Right forelimb (tissue), 1 donor: Measurements from ENCODE around the gene KRTAP9-6.
"Not testable (repeated sequence)": the region's sequence is repeated elsewhere in the genome, so short reads cannot be mapped to it uniquely, and the experiment has no call there.

Source experiments
- DNase-seq: peaks from one replicate; pipeline ENCODE4 v3.0.0-alpha.2; 2018

Gene KRTAP9-6

GRCh38 chr17:41271858-41272257 is 6.7 kb downstream of the KRTAP9-6 start:
- no peak for DNase-seq

GRCh38 chr17:41275648-41276190 is 10.5 kb downstream of the KRTAP9-6 start, which contains the start of gene KRTAP9-7:
TSS of gene KRTAP9-7 (plus strand) at chr17:41275698. CDS start at chr17:41275698, 0 bp downstream.
- not testable (repeated sequence) for DNase-seq

DNA sequence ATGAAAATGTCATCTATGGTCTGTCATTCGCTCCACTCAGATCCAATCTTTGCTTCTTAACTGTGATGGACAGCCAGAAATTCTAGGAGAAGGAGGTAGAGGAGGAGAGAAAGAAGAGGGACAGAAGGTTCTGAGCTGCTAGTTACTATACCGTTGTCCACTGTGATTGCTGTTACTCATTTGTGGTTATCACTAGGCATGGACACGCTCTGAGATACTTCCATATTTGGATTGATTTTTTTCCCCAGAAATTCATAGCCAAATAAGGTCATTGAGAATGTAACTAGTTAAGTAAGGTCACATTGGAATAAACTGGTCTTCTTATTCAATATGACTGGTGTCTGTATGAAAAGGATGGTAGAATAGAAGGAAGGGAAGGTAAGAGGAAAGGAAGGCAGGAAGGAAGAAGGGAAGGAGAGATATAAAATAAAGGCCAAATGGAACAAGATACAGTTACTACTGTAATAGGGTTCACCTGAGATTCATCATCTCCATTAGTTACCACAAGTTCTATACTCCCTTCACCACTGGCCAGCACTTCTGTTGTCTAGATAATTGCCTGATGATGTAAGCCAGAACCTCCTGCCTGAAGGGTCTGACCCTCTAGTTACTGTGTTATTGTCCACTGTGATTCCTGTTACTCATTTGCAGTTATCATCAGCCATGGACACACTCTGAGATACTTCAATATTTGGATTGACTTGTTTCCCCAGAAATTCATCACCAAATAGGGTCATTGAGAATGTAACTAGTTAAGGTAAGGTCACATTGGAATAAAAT is 13.2 kb downstream of the KRTAP9-6 start:
- no peak for DNase-seq

- DNase-seq: no peak
Measured at GRCh38 chr17:41284043-41284442, 18.9 kb downstream of the KRTAP9-6 start.

DNA sequence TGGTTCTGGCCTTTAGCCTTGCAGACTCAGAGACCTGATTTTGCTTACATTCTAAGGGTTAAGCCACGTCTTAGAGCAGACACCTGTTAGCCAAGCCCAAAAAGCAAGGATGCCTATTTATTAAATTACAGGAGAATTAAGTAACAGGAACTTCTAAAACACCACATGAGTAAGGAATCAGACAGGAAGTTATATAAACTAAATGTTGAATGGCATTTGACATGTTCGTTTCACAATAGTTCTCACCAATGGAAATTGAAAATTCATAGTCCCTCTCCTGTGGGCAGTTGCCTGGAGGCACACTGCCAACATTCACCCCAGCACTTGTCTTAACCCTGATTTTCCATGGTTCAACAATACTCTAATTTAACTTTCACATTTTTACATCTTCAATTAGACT is 19.4 kb downstream of the KRTAP9-6 start:
- DNase-seq: no peak

GRCh38 chr17:41287050-41287449 is 21.9 kb downstream of the KRTAP9-6 start:
- no peak for DNase-seq

DNA sequence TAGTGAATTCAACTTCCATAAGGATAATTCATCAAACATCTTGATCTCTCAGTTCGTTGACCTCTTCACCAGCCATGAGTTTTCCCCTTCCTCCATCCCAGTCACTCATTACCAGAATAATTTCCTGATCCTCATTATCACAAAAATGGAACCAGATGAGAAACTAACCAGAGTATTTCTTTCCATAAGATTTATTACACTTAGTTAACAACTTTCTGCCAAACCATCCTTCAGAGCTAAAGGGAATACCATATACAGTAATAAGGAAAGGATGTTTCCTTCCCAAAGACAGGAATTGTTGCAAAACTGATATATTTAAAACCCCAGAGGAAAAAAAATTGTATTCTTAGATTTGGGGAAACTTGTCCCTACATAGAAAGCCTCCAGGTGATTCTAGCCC is 28.8 kb downstream of the KRTAP9-6 start:
- no peak for DNase-seq

- DNase-seq: no peak
Measured at GRCh38 chr17:41296846-41297245, 31.7 kb downstream of the KRTAP9-6 start.

GRCh38 chr17:41298458-41299135 is 33.4 kb downstream of the KRTAP9-6 start:
- no peak for DNase-seq

DNA sequence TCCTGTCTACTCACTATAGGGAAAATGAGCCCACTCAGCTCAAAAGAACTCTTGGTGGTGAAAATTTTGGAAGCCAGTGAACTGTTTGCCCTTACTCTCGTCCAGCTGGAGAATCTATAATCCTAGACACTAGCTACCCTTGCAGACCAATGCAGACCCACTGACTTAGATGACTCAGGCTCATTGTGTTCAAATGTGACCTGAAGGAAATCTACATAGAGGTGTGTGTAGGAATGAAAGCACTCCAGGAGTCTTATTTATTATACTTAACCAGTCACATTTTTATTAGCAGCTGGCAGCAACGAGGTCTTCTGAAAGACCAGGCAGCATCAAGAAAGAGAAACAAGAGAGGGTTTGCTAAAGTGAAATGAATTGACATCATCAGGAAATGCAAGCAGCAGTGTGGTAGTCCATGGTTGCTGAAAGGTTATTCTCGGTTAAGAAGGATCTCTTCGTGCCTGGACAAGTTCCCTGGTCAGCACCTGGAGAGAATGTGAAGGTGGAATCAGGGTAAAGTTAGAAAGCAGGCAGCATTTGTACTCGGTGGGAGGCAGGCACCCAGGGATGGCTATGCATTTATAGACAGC is 36.1 kb downstream of the KRTAP9-6 start:
- no peak for DNase-seq

DNA sequence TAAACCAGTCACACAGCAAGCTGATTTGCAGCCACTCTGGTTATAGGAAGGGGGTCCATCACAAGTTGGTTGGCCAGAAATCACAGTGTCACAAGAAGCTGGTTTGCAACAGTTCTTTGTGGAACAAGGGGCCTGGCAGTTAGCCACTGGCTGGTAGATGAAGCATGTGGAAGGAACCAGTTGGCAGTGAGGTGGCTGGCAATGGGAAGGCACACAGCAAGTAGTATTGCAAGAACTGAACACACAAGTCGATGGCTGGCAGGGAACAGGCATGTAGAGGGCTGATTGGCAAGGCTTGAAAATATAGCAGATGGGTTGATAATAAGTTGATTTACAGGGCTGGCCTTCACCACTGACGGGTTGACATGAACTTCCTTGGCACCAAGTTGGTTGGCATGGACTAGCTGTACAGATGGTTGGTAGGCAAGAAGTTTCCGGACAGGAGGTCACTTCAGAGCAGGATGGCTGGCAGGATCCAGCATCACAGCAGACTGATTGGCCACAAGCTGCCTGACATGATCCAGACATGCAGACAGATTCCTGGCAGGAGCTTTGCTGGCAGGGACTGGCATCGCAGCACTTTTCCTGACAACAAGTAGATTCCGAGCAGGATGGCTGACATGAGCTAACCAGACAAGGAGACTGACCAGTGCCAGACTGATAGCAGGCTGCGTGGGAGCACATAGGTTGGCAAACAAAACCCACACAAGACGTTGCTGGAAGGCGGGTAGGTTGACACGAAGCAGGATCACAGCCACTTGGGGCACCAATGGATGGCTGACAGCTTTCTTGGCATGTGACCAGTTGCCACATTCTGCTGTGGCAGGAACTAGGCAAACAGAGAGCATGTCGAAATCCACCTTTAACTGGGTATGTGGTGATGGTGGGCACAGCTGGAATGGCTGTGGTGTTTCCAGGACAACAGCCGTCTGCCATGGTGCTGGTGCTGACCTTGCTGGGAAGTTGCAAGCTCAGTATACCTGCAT is 37.0 kb downstream of the KRTAP9-6 start, which contains the start of gene KRTAP29-1:
Gene KRTAP29-1 (minus strand): TSS at position 936 of the 986 bp plus-strand sequence. CDS start 0 bp downstream, at position 936.
- DNase-seq: no peak

- no peak for DNase-seq
Measured at GRCh38 chr17:41302981-41303380, 37.8 kb downstream of the KRTAP9-6 start.

DNA sequence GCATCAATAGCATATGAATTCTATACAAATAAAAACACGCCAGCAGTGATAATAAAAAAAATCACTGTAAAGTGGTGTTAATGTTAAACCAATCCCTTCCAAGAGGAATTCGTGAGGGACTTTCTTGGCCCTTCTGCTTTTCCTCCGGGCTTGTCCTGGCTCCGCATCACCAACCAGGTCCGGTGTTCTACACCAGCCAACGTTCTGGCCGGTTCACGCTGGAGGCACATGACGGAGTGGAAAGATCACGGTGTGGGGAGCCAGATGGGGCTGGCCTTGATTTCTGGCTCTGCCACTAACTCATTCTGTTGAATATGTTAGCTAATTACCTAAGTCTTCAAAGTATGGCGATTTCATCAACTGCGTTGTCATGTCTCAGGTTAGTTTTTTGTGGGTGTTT is 38.9 kb downstream of the KRTAP9-6 start:
- no peak for DNase-seq

- DNase-seq: no peak
Measured at GRCh38 chr17:41307647-41308046, 42.5 kb downstream of the KRTAP9-6 start.

DNA sequence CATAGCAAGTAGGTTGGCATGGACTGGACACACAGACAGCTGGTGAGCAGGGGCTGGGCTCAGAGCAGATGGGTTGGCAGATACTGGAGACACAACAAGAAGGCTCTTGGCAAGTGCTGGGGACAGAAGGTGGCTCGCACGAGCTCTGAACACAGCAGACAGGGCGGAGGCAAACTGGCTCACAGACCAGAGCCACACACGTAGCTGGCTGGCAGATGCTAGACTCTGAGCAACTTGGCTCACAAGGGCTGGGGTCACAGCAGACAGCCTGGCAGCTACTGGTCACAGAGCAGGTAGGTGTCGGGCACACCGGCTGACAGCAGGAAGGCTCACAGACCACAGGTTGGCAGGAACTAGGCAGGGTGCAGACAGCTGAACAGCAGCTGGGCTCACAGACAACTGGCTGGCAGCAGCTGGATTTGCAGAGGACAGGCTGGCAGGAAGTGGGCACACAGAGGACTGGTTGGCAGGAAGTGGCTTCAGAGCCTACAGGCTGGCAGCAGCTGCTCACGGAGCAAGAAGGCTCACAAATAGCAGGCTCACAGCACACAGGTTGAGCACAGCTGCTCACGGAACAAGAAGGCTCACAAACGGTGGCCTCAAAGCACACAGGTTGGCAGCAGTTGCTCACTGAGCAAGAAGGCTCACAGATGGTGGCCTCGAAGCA is 43.2 kb downstream of the KRTAP9-6 start:
- DNase-seq: peak; percentile 72

DNA sequence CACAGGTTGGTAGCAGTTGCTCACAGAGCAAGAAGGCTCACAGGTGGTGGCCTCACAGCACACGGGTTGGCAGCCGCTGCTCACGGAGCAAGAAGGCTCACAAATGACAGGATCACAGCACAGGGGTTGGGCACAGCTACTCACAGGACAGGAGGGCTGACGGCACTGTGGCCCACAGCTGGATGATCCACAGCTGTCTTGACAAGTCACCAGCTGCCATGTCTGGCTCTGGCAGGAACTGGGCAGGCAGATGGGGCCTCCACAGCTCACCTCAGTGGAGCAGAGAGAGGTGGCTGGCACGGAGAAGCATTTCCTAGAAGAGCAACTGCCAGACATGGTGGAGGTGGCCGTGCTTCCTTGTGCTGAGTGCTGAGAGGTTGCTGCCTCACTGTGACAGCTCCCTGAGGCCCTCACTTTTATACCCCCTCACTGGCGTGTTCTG is 43.8 kb downstream of the KRTAP9-6 start, which contains the start of gene KRTAP16-1:
Gene KRTAP16-1 (minus strand): TSS at position 392 of the 442 bp plus-strand sequence. CDS start 56 bp downstream, at position 336.
- DNase-seq: no peak

GRCh38 chr17:41311111-41311510 is 45.9 kb downstream of the KRTAP9-6 start:
- no peak for DNase-seq

DNA sequence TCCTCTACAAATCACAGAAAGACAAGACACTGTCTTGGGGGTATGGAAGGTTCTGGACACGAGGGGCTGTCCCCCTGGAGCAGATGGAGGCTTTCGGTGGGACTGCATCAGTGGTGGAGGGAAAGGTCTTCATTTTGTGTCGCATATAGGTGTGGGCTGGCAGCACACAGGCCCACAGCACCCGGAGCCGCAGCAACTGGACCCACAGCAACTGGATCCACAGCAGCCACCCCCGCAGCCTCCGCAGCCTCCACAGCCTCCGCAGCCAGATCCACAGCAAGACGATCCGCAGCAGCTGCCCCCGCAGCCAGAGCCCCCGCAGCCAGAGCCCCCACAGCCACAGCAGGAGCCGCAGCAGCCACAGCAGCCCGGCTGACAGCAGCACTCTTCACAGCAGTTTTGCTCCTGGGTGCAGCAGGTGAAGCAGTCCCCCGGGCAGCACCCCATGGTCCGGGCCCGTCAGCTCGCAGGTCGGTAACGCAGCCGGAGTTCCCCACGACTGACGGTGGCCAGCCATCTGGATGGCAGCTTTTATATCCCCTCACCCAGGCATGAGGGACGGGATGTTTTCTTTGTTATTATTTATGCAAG is 50.1 kb downstream of the KRTAP9-6 start, which contains the start of gene KRTAP17-1:
Gene KRTAP17-1 (minus strand): TSS at position 507 of the 591 bp plus-strand sequence. CDS start 60 bp downstream, at position 447.
- no peak for DNase-seq
